Renal cortex interstitium (tissue), 11 donors: ENCODE data around the gene CLDND1. TPM values are rescaled to one million over a fixed set of nuclear protein-coding genes. Genes with fewer than 3 reads are reported as not detected.

Source experiments
- DNase-seq, 11 donors: peaks; one replicate each; pipeline ENCODE4 v3.0.0-alpha.2; 2013; ENCODE audit warnings: low read depth in 9 of 11, low spot score in 4 of 11; ENCODE audit errors: extremely low read depth in 1 of 11
- polyA plus RNA-seq, 3 donors: library from polyadenylated mRNA; unstranded; fragments of 120-200 nt; gene quantifications; one replicate each; pipeline ENCODE4 v1.2.1, GENCODE V29; 2013; ENCODE audit not compliant: insufficient read length in 3 of 3

The CLDND1 gene
- polyA plus RNA-seq, 3 donors, result 140 to 174 (median 164) TPM

- no peak for DNase-seq
Observed at GRCh38 chr3:98482717-98483482, 39.8 kb downstream of the CLDND1 start.

Other genes with a start within 250 kb of the CLDND1 start
- gene OR5H2, start 240.4 kb downstream of the CLDND1 start, polyA plus RNA-seq, result not detected
- gene OR5K4, start 169.0 kb downstream of the CLDND1 start, polyA plus RNA-seq, result not detected
- gene OR5K3, start 132.2 kb downstream of the CLDND1 start, polyA plus RNA-seq, result not detected
- not detected for gene OR5K1, start 59.7 kb downstream of the CLDND1 start, polyA plus RNA-seq
- gene OR5K2, start 25.2 kb downstream of the CLDND1 start, polyA plus RNA-seq, result under 1 TPM in 1 of 3 donors, not detected in 2; 0.79 TPM
- not detected for gene GPR15, start 9.1 kb upstream of the CLDND1 start, polyA plus RNA-seq
- 10 to 100 TPM; 21.8 to 23.8 (median 23.2) TPM for gene CPOX, start 70.7 kb upstream of the CLDND1 start, polyA plus RNA-seq
- 10 to 100 TPM; 56.4 to 77.6 (median 76.5) TPM for gene ST3GAL6, start 240.4 kb upstream of the CLDND1 start, polyA plus RNA-seq